Measurements from ENCODE around the gene CTDP1.

- no peak for TF ChIP-seq CTCF (IDR thresholded peaks at IDR 0.05)
- no peak for TF ChIP-seq POLR2A (IDR thresholded peaks at IDR 0.05)
Measured at GRCh38 chr18:79797518-79798345, 118.1 kb downstream of the CTDP1 start, which contains the start of gene KCNG2.
